ENCODE measurements around the gene TREX2.

TREX2 gene

DNA sequence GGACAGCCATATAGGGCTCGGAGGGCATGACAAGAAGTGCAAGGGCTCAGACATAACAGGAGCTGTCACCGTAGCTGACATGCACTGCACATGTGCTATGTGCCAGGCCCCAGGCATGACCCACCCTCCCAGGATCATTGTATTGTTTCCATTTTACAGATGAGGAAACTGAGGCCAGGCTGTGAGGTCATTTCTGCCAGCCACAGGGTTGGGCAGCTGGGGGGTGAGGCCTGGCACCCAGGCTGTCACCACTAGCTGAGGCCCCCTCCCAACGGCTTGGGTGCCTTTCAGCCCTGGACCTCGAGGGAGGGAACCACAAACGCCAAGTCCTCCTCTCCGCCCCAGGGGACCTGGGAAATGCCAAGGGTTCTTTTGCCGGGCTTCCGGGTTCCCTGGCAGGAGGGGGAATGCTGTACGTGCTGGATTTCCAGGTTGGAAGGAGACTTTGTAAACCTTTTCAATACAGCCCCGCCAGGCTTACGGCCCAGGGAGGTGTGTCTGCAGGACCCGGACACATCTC lies 12.6 kb downstream of the TREX2 start:
- DNase-seq, result no peak

DNA sequence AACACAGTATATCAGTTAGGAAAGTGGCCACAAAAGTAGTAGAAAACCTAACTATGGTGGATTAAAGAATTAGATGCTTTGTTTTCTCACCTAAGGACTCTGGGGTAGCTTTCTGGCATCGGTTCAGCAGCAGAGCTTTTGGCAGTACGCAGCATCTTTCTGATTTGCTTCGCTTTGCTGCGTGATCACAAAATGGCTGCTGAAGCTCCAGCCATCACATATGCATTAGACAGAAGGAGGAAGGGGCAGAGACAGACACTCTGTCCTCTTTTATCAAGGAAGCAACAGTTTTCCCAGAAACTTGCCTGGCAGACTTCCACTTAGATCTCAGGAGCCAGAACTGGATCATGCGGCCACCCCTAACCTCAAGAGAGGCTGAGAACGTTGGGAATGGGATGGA lies 15.1 kb downstream of the TREX2 start:
- no peak for DNase-seq

DNA sequence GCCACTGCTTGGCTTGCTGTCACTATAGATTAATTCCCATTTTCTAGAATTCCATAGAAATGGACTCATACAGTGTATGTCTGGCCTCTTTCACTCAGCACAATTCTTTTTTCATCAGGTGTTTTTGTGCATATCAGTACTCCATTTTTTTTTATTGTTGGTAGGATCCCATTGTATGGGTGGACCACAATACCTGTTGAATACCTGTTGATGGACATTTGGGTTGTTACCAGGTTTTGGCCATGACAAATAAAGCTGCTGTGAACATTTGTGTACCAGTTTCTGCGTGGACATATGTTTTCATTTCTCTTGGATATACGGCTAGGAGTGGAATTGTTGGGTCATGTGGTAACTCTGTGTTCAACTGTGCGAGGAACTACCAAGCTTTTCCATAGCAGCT lies 19.7 kb downstream of the TREX2 start:
- DNase-seq, result no peak

DNA sequence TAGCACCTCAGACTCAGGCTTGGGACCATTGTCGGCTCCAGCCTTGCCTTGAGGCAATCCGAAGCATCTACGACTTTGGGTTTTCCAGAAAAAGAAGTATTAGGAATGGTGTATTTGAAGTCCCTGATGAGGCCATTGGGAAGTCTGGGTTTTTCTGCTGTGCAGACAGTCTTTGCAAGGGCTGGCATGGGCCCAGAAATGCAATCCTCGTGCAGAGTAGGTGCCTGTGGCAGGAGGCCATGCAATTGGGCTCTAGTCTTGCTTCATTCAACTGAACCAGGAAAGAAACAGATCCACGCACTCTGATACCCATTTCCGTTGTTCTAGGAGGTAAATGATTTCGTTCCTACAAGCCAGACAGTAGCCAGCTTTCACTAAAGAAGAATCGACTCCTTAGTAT lies 22.2 kb downstream of the TREX2 start:
- DNase-seq, result no peak

DNA sequence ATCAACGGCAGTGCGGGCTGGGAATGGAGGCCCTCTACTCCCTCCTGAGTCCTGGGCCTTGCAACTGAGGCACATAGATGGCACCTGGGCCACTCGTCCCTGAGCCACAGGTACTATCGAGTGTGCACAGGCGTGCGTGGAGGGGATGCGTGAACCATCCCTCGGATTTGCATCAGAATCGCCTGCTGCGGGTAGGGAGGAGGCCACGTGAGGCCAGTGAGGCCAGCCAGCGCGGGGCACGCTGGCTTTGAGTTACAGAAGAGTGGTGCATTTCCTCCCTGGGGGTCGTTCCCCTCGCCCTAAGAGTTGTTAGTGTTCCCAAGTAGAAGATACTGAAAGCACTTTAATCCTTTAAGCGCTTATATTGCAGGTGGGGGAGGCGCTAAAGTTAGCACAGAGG lies 24.0 kb downstream of the TREX2 start:
- DNase-seq, result no peak

DNA sequence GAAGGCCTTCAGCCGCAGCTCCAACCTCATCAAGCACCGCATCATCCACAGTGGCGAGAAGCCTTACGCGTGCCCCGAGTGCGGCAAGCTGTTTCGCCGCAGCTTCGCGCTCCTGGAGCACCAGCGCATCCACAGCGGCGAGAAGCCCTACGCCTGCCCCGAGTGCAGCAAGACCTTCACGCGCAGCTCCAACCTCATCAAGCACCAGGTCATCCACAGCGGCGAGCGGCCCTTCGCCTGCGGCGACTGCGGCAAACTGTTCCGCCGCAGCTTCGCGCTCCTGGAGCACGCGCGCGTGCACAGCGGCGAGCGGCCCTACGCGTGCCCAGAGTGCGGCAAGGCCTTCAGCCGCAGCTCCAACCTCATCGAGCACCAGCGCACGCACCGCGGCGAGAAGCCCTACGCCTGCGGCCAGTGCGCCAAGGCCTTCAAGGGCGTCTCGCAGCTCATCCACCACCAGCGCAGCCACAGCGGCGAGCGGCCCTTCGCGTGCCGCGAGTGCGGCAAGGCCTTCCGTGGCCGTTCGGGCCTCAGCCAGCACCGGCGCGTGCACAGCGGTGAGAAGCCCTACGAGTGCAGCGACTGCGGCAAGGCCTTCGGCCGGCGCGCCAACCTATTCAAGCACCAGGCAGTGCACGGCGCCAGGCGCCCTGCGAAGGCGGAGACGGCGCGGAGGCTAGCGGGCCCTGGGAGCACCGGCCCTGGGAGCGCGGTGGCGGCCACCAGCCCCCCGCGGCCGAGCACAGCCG lies 24.8 kb downstream of the TREX2 start:
- no peak for DNase-seq

DNA sequence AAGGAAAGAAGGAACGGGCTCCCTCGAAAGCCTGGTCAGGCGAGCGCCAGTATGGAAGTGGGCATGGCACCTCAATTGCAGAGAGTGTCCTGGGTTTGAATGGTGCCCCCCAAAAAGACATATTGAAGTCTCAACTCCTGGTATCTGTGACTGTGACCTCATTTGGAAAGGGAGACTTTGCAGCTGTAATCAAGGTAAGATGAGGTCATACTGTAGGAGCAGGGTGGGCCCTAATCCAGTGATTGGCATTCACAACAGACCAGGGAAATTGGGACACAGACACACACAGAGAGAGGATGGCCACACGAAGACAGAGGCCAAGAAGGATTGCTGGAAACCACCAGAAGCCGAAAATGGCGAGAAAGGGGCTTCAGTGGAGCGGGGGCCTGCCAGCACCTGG lies 28.2 kb downstream of the TREX2 start:
- DNase-seq, result no peak

DNA sequence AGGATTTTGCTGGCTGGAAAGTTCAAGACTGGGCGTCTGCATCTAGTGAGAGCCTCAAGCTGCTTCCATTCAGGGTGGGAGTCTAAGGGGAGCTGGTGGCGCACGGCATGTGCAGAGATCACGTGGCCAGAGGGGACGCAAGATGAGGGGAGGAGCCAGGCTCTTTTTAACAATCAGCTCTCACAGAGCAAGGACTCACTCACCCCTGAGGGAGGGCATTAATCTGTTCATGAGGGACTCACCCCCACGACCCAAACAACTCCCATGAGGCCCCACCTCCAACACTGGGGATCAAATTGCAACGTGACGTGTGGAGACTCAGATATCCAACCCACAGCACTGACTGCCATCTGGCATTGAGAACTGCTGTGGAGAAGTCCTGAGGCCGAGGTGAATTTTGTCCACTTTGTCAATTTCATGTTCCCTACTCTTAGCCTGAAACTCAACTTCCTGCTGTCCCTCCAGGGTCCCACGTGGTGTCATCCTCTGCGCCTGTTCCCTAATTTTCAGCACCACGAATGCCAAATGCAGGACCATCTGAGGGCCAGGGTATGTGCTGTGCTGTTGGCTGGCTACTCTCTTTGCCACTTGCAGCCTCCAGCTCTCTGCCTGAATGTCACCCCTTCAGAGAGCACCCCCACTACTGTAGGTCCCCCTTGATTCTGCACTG lies 28.9 kb downstream of the TREX2 start:
- no peak for DNase-seq

DNA sequence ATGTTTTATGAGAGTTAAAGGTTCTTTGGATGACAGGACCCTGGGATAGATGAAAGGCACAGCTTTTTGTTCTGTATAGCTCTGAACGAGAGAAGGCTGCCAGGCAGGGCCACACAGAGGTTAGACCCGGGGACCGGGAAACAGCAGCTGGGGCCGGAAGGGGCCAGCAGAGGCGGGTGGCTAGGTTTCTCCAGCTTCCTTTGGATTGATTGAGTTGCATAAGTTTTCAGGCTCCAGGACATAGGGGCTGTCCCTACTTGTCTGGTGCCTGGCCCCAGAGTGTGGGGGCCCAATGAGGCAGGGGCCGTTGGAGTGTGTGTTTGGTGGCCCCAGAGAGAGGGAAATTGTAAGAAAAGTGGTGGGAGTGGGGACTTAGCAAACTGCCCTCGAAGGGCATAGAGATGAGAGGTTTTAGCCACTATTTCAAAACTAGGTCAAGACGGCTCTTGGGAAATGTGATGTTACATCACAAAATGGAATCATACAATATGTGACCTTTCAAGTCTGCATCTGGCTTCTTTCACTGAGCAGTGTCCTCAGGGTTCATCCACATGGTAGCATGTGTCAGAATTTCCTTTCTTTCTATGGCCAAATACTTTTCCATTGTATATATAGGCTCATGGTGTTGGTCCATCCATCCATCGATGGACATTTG lies 30.9 kb downstream of the TREX2 start:
- DNase-seq, result no peak

DNA sequence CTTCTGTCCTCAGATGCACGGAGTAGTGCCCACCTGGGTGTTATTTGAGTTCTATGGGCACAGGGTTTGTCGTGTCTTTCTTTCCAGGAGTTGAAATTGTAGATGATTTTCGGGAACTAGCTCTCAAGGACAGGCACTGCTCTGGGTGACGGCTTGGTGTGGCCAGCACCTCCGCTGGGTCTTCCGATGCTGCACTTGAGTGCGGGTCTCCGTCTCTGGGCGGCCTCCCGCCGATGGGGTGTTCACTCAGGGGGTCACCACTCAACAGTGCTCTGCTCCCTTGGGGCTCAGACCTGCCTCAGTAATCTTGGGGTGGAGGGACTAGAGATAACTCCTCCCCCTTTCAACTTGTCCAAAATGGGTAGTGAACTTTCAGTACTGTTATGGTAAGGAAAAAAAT lies 32.1 kb downstream of the TREX2 start:
- no peak for DNase-seq

DNA sequence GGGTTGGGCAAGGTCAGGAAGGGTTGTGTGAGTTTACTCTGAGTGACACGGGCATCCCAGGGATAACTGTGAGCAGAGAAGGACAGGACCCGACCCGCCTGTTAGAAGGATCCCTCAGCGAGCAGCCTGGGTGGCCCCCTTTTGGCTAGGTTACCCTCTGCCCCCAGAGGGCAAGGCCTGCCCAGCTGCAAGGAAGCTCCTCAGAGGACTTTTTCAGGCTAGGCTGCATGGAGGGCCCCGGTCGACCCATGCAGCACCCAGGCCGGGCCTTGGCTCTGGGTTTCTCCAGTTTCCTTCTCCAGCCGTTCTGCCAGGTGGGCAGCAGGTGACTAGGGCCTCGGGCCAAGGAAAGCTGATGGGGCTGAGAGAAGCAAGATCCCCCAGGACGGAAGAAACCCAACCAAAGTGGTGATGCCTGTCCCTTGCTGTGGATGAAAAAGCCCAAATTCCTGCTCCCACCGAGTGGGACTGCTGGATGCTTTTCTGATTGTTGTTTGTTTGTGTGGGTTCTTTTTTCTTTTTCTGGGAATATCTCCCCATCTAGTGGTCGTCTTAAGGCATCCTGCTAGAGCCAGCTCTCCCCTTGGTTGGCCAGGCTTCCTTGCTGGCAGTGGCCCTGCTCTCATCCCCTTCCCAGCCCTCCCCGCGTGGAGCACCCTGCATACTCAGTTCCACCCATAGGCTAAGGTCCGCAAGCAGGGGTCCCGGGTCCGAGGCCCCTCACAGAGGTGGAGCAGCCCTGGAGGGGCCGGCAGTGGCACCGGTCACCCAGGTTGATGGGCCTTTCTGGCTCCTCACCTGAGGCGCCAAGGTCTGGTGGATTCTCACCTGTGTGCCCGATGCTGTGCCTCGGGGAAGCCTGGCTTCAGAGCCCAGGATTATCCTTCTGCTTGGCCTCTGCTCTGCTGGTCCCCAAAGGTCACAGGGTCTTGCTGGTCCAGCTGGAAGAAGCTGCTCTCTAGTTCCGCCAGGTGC lies 32.8 kb downstream of the TREX2 start:
- no peak for DNase-seq

DNA sequence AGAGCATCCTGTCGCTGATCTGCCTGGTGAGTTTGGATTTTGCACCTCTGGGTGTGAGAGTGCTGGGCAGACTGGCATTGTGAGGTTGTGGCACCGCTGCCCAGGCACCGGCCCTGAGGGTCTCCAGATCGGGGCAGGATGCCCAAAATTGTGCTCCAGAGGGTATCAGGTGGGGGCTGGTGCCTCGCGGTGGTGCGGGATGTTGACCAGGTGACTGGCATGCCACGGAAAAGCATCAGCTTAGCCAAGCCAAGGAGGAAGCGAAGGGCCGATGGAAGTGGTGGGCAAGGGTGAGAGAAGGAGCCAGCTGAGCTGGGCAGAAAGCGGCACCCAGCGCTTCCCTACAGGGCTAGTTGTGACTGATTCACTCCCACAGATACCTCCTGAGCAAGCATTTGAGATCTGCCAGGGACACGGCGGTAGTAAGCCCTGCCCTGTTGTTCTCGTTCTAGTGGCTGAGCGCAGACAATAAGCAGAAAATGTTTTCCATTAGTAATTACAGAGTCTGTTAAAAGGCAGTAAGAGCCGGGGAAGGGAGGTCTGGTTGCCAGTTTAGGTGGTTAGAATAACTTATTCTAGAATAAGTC lies 33.8 kb downstream of the TREX2 start:
- no peak for DNase-seq

DNA sequence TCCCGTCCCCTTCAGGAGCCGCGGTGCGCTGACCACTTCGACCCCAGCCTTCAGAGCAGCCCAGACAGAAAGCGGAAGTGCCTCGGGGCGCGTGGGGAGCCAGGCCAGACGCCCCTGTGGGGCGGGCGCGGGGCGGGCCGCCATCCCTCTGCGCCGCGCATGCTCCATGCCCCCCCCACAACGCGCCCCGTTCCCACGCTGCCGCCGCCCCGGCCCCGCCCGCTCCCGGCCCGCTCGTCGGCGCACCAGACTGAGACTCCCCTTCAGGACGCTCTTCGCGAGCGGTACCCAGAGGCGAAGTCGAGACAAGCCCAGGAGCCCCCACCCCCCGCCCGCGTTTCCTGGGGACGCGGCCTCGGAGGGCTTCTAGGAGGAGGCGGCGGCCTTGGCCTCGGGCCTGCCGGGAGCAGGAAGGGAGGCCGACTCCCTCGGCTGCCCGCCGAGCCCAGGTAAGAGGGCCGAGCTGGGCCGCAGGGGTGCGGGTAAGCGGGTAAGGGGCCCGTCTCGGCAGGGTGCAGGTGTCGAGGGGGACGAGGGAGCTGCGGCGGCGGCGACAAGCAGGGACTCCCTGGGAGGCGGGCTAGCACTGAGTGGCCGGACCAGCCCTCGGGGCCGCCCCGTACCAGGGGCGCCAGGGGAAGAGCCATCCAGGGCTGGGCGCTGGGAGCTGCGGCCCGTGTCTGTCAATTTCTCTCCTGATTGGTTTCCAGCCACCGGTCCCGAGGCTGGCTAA lies 34.4 kb downstream of the TREX2 start, which contains the start of gene ZFP92:
Gene ZFP92, plus strand, starts transcription at position 218 of the 733 bp plus-strand sequence. CDS start 6,851 bp downstream, outside the sequence.
- DNase-seq, result no peak

DNA sequence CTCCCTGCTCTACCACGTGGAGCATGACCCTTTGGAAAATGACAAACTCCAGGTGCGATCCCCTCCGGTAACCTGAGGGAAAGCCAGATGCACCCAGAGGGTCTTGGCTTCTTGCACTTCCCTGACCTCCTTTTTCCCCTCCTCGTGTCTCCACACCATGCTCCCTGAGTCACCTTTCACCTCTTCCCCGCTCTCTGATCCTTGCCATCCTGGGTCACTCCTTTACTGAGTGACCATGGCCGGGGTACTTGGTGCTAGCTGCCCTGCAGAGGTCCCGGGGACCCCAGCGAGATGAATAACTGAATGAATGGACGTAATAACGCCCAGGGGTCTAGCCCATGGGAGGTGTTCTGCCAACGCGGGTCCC lies 35.0 kb downstream of the TREX2 start:
- no peak for DNase-seq

DNA sequence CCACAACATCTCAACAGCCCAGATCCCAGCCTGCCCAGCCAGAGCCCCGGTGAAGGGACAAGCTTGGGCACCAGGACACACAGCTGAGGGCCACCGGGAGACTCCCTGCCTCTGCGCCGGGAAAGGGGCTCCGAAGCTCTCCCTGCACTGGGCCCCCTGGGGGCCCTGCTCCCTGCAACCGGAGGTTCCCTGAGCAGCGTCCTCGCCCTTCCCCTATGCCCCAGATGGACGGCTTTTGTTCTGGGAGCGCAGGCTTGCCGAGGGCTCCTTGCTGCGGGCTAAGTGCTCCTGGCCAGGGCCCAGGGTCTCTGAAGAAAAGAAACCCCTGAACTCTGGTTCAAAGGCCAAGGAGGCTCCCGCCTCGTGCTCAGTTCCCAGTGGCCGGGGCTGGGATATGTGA lies 35.5 kb downstream of the TREX2 start:
- no peak for DNase-seq

DNA sequence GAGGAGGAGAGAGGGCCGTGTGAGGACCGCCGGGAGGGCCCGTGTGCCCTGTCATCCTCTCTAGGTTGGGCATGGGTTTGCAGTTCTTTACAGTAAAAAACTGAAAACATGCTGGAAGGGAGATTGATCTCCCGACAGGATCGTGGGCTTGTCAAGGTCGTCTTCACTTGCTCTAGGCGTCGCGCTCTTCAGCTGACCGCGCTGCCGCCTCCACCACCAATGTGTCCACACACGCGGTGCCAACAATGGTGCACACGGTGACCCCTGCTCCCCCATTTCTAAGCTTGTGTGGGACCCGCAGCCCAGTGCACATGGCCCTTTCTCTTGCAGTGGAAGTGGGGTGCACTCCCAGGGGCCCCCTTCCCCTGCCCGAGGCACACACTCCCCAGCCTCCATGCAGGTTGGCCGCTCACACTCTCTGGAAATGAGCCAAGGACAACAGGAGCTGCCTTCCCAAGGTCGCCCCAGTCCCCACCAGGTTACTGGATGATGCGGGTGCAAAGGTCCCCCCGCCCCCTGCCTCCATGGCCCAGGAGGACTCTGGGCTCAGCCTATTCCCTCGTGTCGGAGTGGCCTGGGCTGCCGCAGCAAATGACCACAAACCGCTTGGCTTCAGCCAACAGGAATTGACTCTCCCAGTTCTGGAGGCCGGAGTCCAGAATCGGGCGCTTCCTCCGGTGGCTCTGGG lies 36.3 kb downstream of the TREX2 start:
- DNase-seq, result no peak

DNA sequence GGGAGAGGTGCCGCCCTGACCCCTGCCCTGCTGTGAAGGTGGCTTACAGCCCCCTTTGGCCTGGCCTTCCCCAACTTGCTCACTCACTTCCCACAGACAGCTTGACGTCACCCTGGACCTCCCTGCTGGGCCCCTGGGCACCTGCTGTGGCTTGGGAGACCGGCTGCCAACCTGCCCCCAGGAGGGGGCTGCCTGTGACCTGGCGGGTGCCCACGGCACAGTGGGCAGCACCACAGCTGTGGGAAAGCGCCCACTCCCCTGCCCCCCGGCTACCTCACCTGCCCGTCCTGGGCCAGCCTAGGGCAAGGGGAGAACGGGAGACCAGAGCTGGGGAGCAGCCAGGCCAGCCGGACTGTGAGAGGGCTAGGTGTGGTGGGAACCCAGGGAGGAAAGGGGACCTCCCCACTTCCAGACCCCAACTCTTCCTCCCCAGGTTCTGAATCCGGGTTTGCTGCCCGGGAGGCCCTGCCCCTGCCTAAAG lies 36.9 kb downstream of the TREX2 start:
- no peak for DNase-seq

DNA sequence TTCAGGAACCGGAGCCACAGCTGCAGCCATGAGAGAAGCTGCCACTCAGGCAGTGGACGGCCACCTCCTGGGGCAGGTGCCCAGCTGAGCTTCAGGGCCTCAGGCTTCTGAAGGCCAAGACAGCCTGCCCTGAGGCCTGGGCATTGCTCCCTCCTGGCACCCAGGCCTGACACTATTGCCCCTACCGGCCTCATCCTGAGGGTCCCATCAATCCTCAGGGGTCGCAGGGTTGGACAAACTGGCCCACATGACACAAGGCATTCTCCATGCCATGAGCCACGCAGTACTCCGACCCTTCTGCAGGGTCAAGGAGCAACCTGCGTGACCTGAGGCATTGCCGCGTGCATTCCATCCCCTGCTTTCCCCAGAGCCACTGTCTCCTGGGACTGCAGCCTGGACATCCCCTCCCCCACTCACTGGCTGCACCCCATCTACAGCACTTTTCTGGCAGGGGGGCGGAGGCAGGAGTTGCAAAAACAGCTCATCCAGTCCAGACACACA lies 37.6 kb downstream of the TREX2 start:
- DNase-seq, result no peak

DNA sequence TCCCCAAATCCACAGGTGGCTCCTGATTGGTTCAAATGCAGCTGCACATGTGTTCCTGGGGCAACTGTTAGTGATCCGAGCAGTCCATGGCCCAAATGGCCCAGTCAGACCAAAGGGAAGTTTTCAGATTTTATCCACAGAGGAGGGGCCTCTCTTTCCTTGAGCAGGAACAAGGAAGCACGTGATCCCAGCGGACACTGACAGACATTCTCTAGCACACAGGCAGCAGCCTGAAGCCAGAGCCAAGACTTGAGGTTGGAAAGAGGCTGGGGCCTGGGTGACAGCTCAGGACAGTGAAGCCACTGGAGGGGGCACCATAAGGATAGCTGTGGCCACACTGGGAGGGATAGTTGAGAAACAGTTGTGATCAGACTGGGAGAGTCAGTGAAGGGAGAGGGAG lies 38.1 kb downstream of the TREX2 start:
- DNase-seq, result no peak

DNA sequence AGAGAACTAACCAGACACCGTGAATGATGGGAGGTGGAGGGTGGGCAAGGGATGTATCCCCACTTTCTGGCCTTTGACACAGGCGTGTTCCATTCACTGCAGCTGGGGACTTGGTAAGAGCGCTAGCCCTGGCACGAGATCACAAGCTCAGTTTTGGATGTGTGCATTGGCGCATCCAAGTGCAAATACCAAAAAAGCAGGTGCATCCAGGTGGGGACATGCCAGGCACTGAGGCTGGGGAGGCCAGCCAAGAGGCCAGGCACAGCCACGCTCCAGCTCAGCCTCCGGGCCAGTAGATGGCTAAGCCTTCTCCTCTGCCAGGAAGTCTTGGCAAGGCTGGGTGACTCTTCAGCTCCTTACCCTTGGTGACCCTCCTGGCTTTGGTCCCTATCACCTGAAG lies 39.0 kb downstream of the TREX2 start:
- DNase-seq, result no peak

DNA sequence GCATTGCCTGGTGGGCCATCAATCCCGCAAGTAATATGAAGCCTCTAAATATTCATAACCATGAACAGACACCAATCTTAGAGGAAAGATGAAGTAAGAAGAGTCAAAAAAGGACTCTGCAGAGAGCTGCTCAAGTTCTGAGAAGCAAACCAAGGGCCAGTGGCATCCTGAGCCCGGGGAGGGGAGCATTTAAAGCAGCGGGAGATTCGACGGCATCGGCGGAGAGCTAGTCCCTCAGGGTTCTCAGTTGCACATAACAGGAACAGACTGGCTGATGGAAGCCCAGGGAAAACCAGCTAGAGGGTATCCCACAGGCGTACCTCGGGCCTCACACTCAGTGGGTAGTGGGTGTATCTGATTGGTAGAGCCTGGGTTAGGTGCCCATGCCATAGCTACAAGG lies 39.8 kb downstream of the TREX2 start:
- no peak for DNase-seq
